Stimulated activated CD8-positive, alpha-beta memory T cell treated with anti-CD3 and anti-CD28 coated beads, Interleukin-7, amount 100 ng/mL, for 1 hour (primary cell): ENCODE data around the gene SLC35F4.
"Not testable (repeated sequence)": the region's sequence is repeated elsewhere in the genome, so short reads cannot be mapped to it uniquely, and the experiment has no call there.

Experiments used
- DNase-seq, 2 donors: peaks; one replicate each; pipeline ENCODE4 v3.0.0-alpha.2; 2020; ENCODE audit warnings: low read depth in 2 of 2

SLC35F4 gene

GRCh38 chr14:57725399-57726077, 140.4 kb downstream of the SLC35F4 start:
- DNase-seq = no peak

GRCh38 chr14:57722141-57722540, 143.8 kb downstream of the SLC35F4 start:
- DNase-seq = not testable (repeated sequence)

GRCh38 chr14:57714487-57714931, 151.4 kb downstream of the SLC35F4 start:
- DNase-seq = no peak

- DNase-seq = no peak
Measured at GRCh38 chr14:57712698-57713097, 153.2 kb downstream of the SLC35F4 start.

GRCh38 chr14:57712102-57712501, 153.8 kb downstream of the SLC35F4 start:
- no peak for DNase-seq

- DNase-seq = no peak
Measured at GRCh38 chr14:57709909-57710308, 156.0 kb downstream of the SLC35F4 start.

GRCh38 chr14:57709086-57709485, 156.8 kb downstream of the SLC35F4 start:
- DNase-seq = not testable (repeated sequence)

- no peak for DNase-seq
Measured at GRCh38 chr14:57707219-57707618, 158.7 kb downstream of the SLC35F4 start.

- DNase-seq = no peak
Measured at GRCh38 chr14:57704763-57705162, 161.1 kb downstream of the SLC35F4 start.

GRCh38 chr14:57699947-57700346, 165.9 kb downstream of the SLC35F4 start:
- no peak for DNase-seq

GRCh38 chr14:57692671-57693070, 173.2 kb downstream of the SLC35F4 start:
- no peak for DNase-seq

- DNase-seq = no peak
Measured at GRCh38 chr14:57687416-57687815, 178.5 kb downstream of the SLC35F4 start.

- no peak for DNase-seq
Measured at GRCh38 chr14:57686304-57686703, 179.6 kb downstream of the SLC35F4 start.

GRCh38 chr14:57671021-57671420, 194.9 kb downstream of the SLC35F4 start:
- no peak for DNase-seq

- no peak for DNase-seq
Measured at GRCh38 chr14:57660208-57660607, 205.7 kb downstream of the SLC35F4 start.

GRCh38 chr14:57659052-57659451, 206.8 kb downstream of the SLC35F4 start:
- no peak for DNase-seq

- no peak for DNase-seq
Measured at GRCh38 chr14:57657487-57657886, 208.4 kb downstream of the SLC35F4 start.

- no peak for DNase-seq
Measured at GRCh38 chr14:57656853-57657252, 209.0 kb downstream of the SLC35F4 start.

- no peak for DNase-seq
Measured at GRCh38 chr14:57652769-57653168, 213.1 kb downstream of the SLC35F4 start.

GRCh38 chr14:57641776-57642175, 224.1 kb downstream of the SLC35F4 start:
- no peak for DNase-seq

GRCh38 chr14:57640036-57640435, 225.9 kb downstream of the SLC35F4 start:
- DNase-seq = no peak

GRCh38 chr14:57637901-57638300, 228.0 kb downstream of the SLC35F4 start:
- DNase-seq = no peak

GRCh38 chr14:57634335-57634734, 231.6 kb downstream of the SLC35F4 start:
- no peak for DNase-seq

- DNase-seq = no peak
Measured at GRCh38 chr14:57632649-57633048, 233.2 kb downstream of the SLC35F4 start.
